Measurements from ENCODE around the gene ATF7. TPM values are rescaled to one million over a fixed set of nuclear protein-coding genes. Genes with fewer than 3 reads are reported as not detected.

Gene ATF7
- total RNA-seq, 1 donor from 2014 or later, result 30.6 TPM

GRCh38 chr12:53599579-53599978 lies 26.6 kb downstream of the ATF7 start:
- intact Hi-C loops (cut with micrococcal nuclease), result loop anchor here (1.0 kb wide), 1 partner anchor 77 kb away; the partner anchor contains the start of gene ATP5MC2

GRCh38 chr12:53598971-53599370 lies 27.2 kb downstream of the ATF7 start:
- intact Hi-C loops (cut with micrococcal nuclease), result loop anchor here (1.0 kb wide), 1 partner anchor 77 kb away; the partner anchor contains the start of gene ATP5MC2

GRCh38 chr12:53596920-53597363 lies 29.2 kb downstream of the ATF7 start:
- intact Hi-C loops (cut with micrococcal nuclease), result no loop called here

GRCh38 chr12:53594897-53595615 lies 31.1 kb downstream of the ATF7 start:
- intact Hi-C loops (cut with micrococcal nuclease), result no loop called here

GRCh38 chr12:53593707-53594106 lies 32.5 kb downstream of the ATF7 start:
- intact Hi-C loops (cut with micrococcal nuclease), result no loop called here

- intact Hi-C loops (cut with micrococcal nuclease), result no loop called here
These were observed 33.2 kb downstream of the ATF7 start for GRCh38 chr12:53593031-53593430.

- intact Hi-C loops (cut with micrococcal nuclease), result no loop called here
These were observed 33.8 kb downstream of the ATF7 start for GRCh38 chr12:53592426-53592825.

- intact Hi-C loops (cut with micrococcal nuclease), result no loop called here
These were observed 34.6 kb downstream of the ATF7 start for GRCh38 chr12:53591301-53592206.

- intact Hi-C loops (cut with micrococcal nuclease), result no loop called here
These were observed 35.5 kb downstream of the ATF7 start for GRCh38 chr12:53590652-53591051.

GRCh38 chr12:53589915-53590314 lies 36.3 kb downstream of the ATF7 start:
- intact Hi-C loops (cut with micrococcal nuclease), result no loop called here

GRCh38 chr12:53589423-53589822 lies 36.8 kb downstream of the ATF7 start:
- intact Hi-C loops (cut with micrococcal nuclease), result no loop called here

GRCh38 chr12:53588123-53588522 lies 38.1 kb downstream of the ATF7 start:
- intact Hi-C loops (cut with micrococcal nuclease), result no loop called here

GRCh38 chr12:53586745-53587144 lies 39.4 kb downstream of the ATF7 start:
- intact Hi-C loops (cut with micrococcal nuclease), result no loop called here

- intact Hi-C loops (cut with micrococcal nuclease), result no loop called here
These were observed 40.6 kb downstream of the ATF7 start for GRCh38 chr12:53585448-53586125.

- intact Hi-C loops (cut with micrococcal nuclease), result no loop called here
These were observed 46.6 kb downstream of the ATF7 start for GRCh38 chr12:53579545-53579955.

- intact Hi-C loops (cut with micrococcal nuclease), result no loop called here
These were observed 47.4 kb downstream of the ATF7 start for GRCh38 chr12:53578783-53579182.

GRCh38 chr12:53577941-53578352 lies 48.2 kb downstream of the ATF7 start:
- intact Hi-C loops (cut with micrococcal nuclease), result no loop called here

GRCh38 chr12:53575502-53576249 lies 50.5 kb downstream of the ATF7 start:
- intact Hi-C loops (cut with micrococcal nuclease), result no loop called here

GRCh38 chr12:53572134-53572758 lies 53.9 kb downstream of the ATF7 start:
- intact Hi-C loops (cut with micrococcal nuclease), result no loop called here

- intact Hi-C loops (cut with micrococcal nuclease), result no loop called here
These were observed 54.9 kb downstream of the ATF7 start for GRCh38 chr12:53571295-53571694.

Data from T-helper 1 cell treated with Interleukin-12 subunit alpha and Interleukin-12 subunit beta and Interleukin-4 antibody, amounts not matched to agents 30 ng/mL and 1 ng/mL, for 36 hours (primary cell).